K562 (cell line): ENCODE measurements around the gene BOLA3. TPM values are rescaled to one million over a fixed set of nuclear protein-coding genes. Genes with fewer than 3 reads are reported as not detected.
A peak's percentile ranks its signal among the peaks of the same experiment; 100 is the strongest.

Source experiments
- BCOR ChIP-seq: fragments of 450-650 bp; IDR thresholded peaks from 2 replicates; pipeline ENCODE4 v1.6.1; 2016
- CREB1 ChIP-seq, 2 experiments: sonication (generic) in 1 of 2; formaldehyde crosslinking in 1 of 2; IDR thresholded peaks; 2 replicates each; pipeline versions ENCODE4 v1.6.1 to v1.8.0; 2012 to 2022; ENCODE audit warnings: inconsistent platforms in 1 of 2, mild to moderate bottlenecking in 1 of 2, missing genetic modification reagents in 1 of 2, moderate library complexity in 1 of 2
- CREB5 ChIP-seq: fragments of 250-450 bp; sonication (Bioruptor Pico); IDR thresholded peaks from 2 replicates; pipeline ENCODE4 v1.5.0; 2020; ENCODE audit warnings: mild to moderate bottlenecking
- EZH2 ChIP-seq: IDR thresholded peaks from 2 replicates; pipeline ENCODE4 v1.6.1; 2012; ENCODE audit warnings: low read depth, mild to moderate bottlenecking, inconsistent platforms, low read length, borderline replicate concordance
- FOSL1 ChIP-seq: fragments of 200-800 bp; sonication (Bioruptor generic); conservative IDR thresholded peaks from 2 replicates; pipeline ENCODE4 v1.6.1; 2016; ENCODE audit warnings: missing genetic modification characterization, missing compliant biosample characterization
- GATAD2B ChIP-seq: fragments of 450-650 bp; IDR thresholded peaks from 2 replicates; pipeline ENCODE4 v1.6.1; 2017; ENCODE audit warnings: mild to moderate bottlenecking, borderline replicate concordance
- GTF2F1 ChIP-seq: IDR thresholded peaks from 2 replicates; pipeline ENCODE4 v1.6.1; 2011; ENCODE audit warnings: low read depth, low read length, improper control_type of control experiment
- L3MBTL2 ChIP-seq: fragments of 450-650 bp; IDR thresholded peaks from 2 replicates; pipeline ENCODE4 v1.6.1; 2016; ENCODE audit warnings: mild to moderate bottlenecking, moderate library complexity
- RUNX1 ChIP-seq: sonication (generic); IDR thresholded peaks from 2 replicates; pipeline ENCODE4 v1.6.1; 2016; ENCODE audit warnings: antibody characterized with exemption, low read depth
- SIN3A ChIP-seq, 2 experiments: fragments of 150-350 bp in 1 of 2; IDR thresholded peaks; 2 replicates each; pipeline ENCODE4 v1.6.1; 2011 to 2016; ENCODE audit warnings: borderline replicate concordance in 2 of 2, low read depth in 2 of 2, low read length in 2 of 2, mild to moderate bottlenecking in 2 of 2, moderate library complexity in 2 of 2; ENCODE audit not compliant: control insufficient read depth in 1 of 2
- TEAD2 ChIP-seq: fragments of 450-650 bp; IDR thresholded peaks from 2 replicates; pipeline ENCODE4 v1.6.1; 2016; ENCODE audit warnings: missing genetic modification characterization, control low read depth, missing compliant biosample characterization
- ZBTB5 ChIP-seq: fragments of 450-650 bp; IDR thresholded peaks from 2 replicates; pipeline ENCODE4 v1.6.1; 2017; ENCODE audit warnings: antibody characterized with exemption
- ZNF282 ChIP-seq: sonication (generic); formaldehyde crosslinking; IDR thresholded peaks from 2 replicates; pipeline ENCODE4 v1.8.1; 2023; ENCODE audit warnings: missing genetic modification reagents
- ZNF318 ChIP-seq, 2 experiments: fragments of 450-650 bp; IDR thresholded peaks; 2 replicates each; pipeline ENCODE4 v1.6.1; 2016; ENCODE audit warnings: mild to moderate bottlenecking in 2 of 2, borderline replicate concordance in 1 of 2, low read depth in 1 of 2, moderate library complexity in 1 of 2
- ZSCAN32 ChIP-seq: fragments of 450-650 bp; formaldehyde crosslinking; IDR thresholded peaks from 2 replicates; pipeline ENCODE4 v1.4.0; 2020; ENCODE audit warnings: mild to moderate bottlenecking, moderate library complexity
- polyA plus RNA-seq, 8 experiments: library from polyadenylated mRNA; depleted of rRNA in 4 of 8; stranded (reverse) in 5 of 8; unstranded in 3 of 8; fragments of >200 nt; fragmentation: Nextera tagmentation in 2 of 8; fragmentation: Illumina TruSeq in 1 of 8; extraction: Ambion mirVana in 2 of 8; extraction: Trizol in 1 of 8; gene quantifications; 2 replicates each; pipeline versions ENCODE4 v1.2.1 to v1.2.3, GENCODE V29; 2011 to 2014; ENCODE audit warnings: inconsistent platforms in 1 of 8, missing spikeins in 1 of 8
- total RNA-seq, 7 experiments: library from RNA; depleted of rRNA in 6 of 7; stranded (reverse); fragments of >200 nt in 6 of 7; fragmentation: Illumina TruSeq in 2 of 7; extraction: Trizol in 2 of 7; gene quantifications; 2 replicates each; pipeline versions ENCODE4 v1.2.1 to v1.2.3, GENCODE V29; 2011 to 2021; ENCODE audit warnings: low replicate concordance in 1 of 7

Gene BOLA3
- total and polyA plus RNA-seq, 9 of the 15 experiments (the other 6 are each of a cell fraction or from before 2014, with no cell fraction given) = 149 to 619 (median 255) TPM

GRCh38 chr2:74147727-74148456 lies at the start of gene BOLA3 (continued):
- TF ChIP-seq CREB5 (CRISPR knock-in tag) = no peak
- TF ChIP-seq ZSCAN32 (CRISPR knock-in tag) = no peak
- TF ChIP-seq RUNX1 = no peak
- peak; percentile 83; the same call in 1 of the 2 replicates for TF ChIP-seq GATAD2B
- TF ChIP-seq ZNF282 (CRISPR knock-in tag) = no peak
- no peak for TF ChIP-seq TEAD2
- peak; percentile 66 for TF ChIP-seq CREB1 (IDR thresholded peaks at IDR 0.05)
- TF ChIP-seq CREB1 (CRISPR knock-in tag; IDR thresholded peaks at IDR 0.05) = peak; percentile 68
- peak; percentile 53 to 70; a peak in 2 of 4 replicates for TF ChIP-seq SIN3A (IDR thresholded peaks at IDR 0.05; ENCODE audit: borderline replicate concordance in 2 of 2, control insufficient read depth in 1 of 2, low read depth in 2 of 2, low read length in 2 of 2)
- 0 out of 2 replicates have a peak, but pooled peaks have one; percentile 34 for TF ChIP-seq FOSL1 (tag)
- no peak for TF ChIP-seq ZBTB5
- TF ChIP-seq L3MBTL2 = peak; percentile 69; the same call in 1 of the 2 replicates
- TF ChIP-seq BCOR = no peak
- no peak; the same call in 1 of the 2 replicates for TF ChIP-seq GTF2F1
- no peak for TF ChIP-seq ZNF318 (IDR thresholded peaks at IDR 0.05; ENCODE audit: borderline replicate concordance in 1 of 2, low read depth in 1 of 2)
- no peak for TF ChIP-seq EZH2
